HG03066 (cell line): Measurements from ENCODE around the gene CMBL.
A peak's percentile ranks its signal among the peaks of the same experiment; 100 is the strongest.
"Not testable (repeated sequence)": the region's sequence is repeated elsewhere in the genome, so short reads cannot be mapped to it uniquely, and the experiment has no call there.

Experiments used
- ATAC-seq: cut with Tn5 transposase; IDR thresholded peaks from one replicate; pipeline ENCODE4 v1.9.1; 2021; ENCODE audit warnings: low read depth; ENCODE audit not compliant: unreplicated experiment

The CMBL gene

GRCh38 chr5:10307206-10308148 is at the start of gene CMBL:
Gene CMBL, minus strand, starts transcription at chr5:10307902. Its CDS starts 17,140 bp downstream, at chr5:10290762.
- peak; percentile 83 for ATAC-seq

GRCh38 chr5:10355071-10355889 is 47.6 kb upstream of the CMBL start:
- ATAC-seq: peak; percentile 15

- peak; percentile 17 for ATAC-seq
Observed at GRCh38 chr5:10354048-10354872, 46.6 kb upstream of the CMBL start.

GRCh38 chr5:10353241-10354047 is 45.7 kb upstream of the CMBL start, which contains the start of gene MARCHF6:
Gene MARCHF6, plus strand, starts transcription at chr5:10353695. Its CDS starts 204 bp downstream, at chr5:10353899.
- ATAC-seq: peak; percentile 84

GRCh38 chr5:10352430-10353240 is 44.9 kb upstream of the CMBL start:
- ATAC-seq: no peak

- ATAC-seq: no peak
Observed at GRCh38 chr5:10351919-10352318, 44.2 kb upstream of the CMBL start.

- ATAC-seq: no peak
Observed at GRCh38 chr5:10351199-10351905, 43.6 kb upstream of the CMBL start.

- ATAC-seq: no peak
Observed at GRCh38 chr5:10348258-10348657, 40.6 kb upstream of the CMBL start.

GRCh38 chr5:10344461-10345106 is 36.9 kb upstream of the CMBL start:
- ATAC-seq: not testable (repeated sequence)

- ATAC-seq: no peak
Observed at GRCh38 chr5:10343486-10343885, 35.8 kb upstream of the CMBL start.

GRCh38 chr5:10339958-10340357 is 32.3 kb upstream of the CMBL start:
- ATAC-seq: no peak

- ATAC-seq: no peak
Observed at GRCh38 chr5:10339058-10339811, 31.5 kb upstream of the CMBL start.

GRCh38 chr5:10338686-10339057 is 31.0 kb upstream of the CMBL start:
- no peak for ATAC-seq

- no peak for ATAC-seq
Observed at GRCh38 chr5:10337986-10338385, 30.3 kb upstream of the CMBL start.

- ATAC-seq: no peak
Observed at GRCh38 chr5:10337107-10337506, 29.4 kb upstream of the CMBL start.

- no peak for ATAC-seq
Observed at GRCh38 chr5:10335711-10336470, 28.2 kb upstream of the CMBL start.
